D341Med (cell line): ENCODE results near the gene NIT1.
A peak's percentile ranks its signal among the peaks of the same experiment; 100 is the strongest.
"Not testable (repeated sequence)": the region's sequence is repeated elsewhere in the genome, so short reads cannot be mapped to it uniquely, and the experiment has no call there.

Source experiments
- DNase-seq: peaks from one replicate; pipeline ENCODE4 v3.0.0; 2012; ENCODE audit warnings: low spot score

NIT1 gene

GRCh38 chr1:161113915-161114314 lies 4.0 kb upstream of the NIT1 start:
- DNase-seq = no peak

GRCh38 chr1:161114556-161114955 lies 3.3 kb upstream of the NIT1 start:
- no peak for DNase-seq

GRCh38 chr1:161115132-161115711 lies 2.7 kb upstream of the NIT1 start:
- no peak for DNase-seq

GRCh38 chr1:161115961-161116360 lies 1.9 kb upstream of the NIT1 start:
- DNase-seq = not testable (repeated sequence)

GRCh38 chr1:161119092-161119903 lies 1.4 kb downstream of the NIT1 start:
- DNase-seq = peak; percentile 67

- no peak for DNase-seq
Observed at GRCh38 chr1:161121042-161121650, 3.2 kb downstream of the NIT1 start.

- no peak for DNase-seq
Observed at GRCh38 chr1:161121834-161122233, 3.9 kb downstream of the NIT1 start.

GRCh38 chr1:161122967-161123366 lies 5.1 kb downstream of the NIT1 start:
- DNase-seq = no peak

- no peak for DNase-seq
Observed at GRCh38 chr1:161127649-161128048, 9.7 kb downstream of the NIT1 start.

- no peak for DNase-seq
Observed at GRCh38 chr1:161128591-161129420, 10.9 kb downstream of the NIT1 start.

GRCh38 chr1:161130266-161130665 lies 12.4 kb downstream of the NIT1 start:
- DNase-seq = no peak

GRCh38 chr1:161131523-161132409 lies 13.9 kb downstream of the NIT1 start:
- peak; percentile 38 for DNase-seq

GRCh38 chr1:161132410-161133219 lies 14.7 kb downstream of the NIT1 start, which contains the start of gene DEDD:
DEDD (minus strand) TSS chr1:161132667; CDS start chr1:161124462, 8,205 bp downstream.
- peak; percentile 94 for DNase-seq

GRCh38 chr1:161133220-161133740 lies 15.4 kb downstream of the NIT1 start:
- no peak for DNase-seq

- DNase-seq = no peak
Observed at GRCh38 chr1:161137881-161138280, 20.0 kb downstream of the NIT1 start.

GRCh38 chr1:161138431-161138830 lies 20.5 kb downstream of the NIT1 start:
- no peak for DNase-seq

- peak; percentile 66 for DNase-seq
Observed at GRCh38 chr1:161139766-161140165, 21.9 kb downstream of the NIT1 start.

- no peak for DNase-seq
Observed at GRCh38 chr1:161140755-161141400, 23.0 kb downstream of the NIT1 start.

GRCh38 chr1:161145832-161146231 lies 27.9 kb downstream of the NIT1 start:
- no peak for DNase-seq

GRCh38 chr1:161153176-161153575 lies 35.3 kb downstream of the NIT1 start:
- no peak for DNase-seq
